Smooth muscle cell (in vitro differentiated cells): Measurements from ENCODE around the gene XXYLT1. TPM values are rescaled to one million over a fixed set of nuclear protein-coding genes. Genes with fewer than 3 reads are reported as not detected.

Experiments
- DNase-seq: peaks from one replicate; lab custom pipeline; 2025; ENCODE audit not compliant: unreplicated experiment; lab: John Stamatoyannopoulos, UW
- H2AFZ ChIP-seq: fragments of 200-600 bp; sonication (generic); 2 replicates; pipeline ENCODE4 v1.6.0; 2016; ENCODE audit warnings: antibody characterized with exemption, low read depth, mild to moderate bottlenecking
- H3F3A ChIP-seq: fragments of 200-600 bp; sonication (generic); 2 replicates; pipeline ENCODE4 v1.6.0; 2017; ENCODE audit warnings: antibody characterized with exemption, low read depth
- H3K27ac ChIP-seq: fragments of 200-600 bp; sonication (generic); 2 replicates; pipeline ENCODE4 v1.5.1; 2016; ENCODE audit warnings: low read depth, mild to moderate bottlenecking
- H3K27me3 ChIP-seq: fragments of 200-600 bp; sonication (generic); 2 replicates; pipeline ENCODE4 v1.6.1; 2016; ENCODE audit warnings: low read depth, mild to moderate bottlenecking
- H3K36me3 ChIP-seq: fragments of 200-600 bp; sonication (generic); 2 replicates; pipeline ENCODE4 v1.5.1; 2016; ENCODE audit warnings: low read depth
- H3K4me1 ChIP-seq: fragments of 200-600 bp; sonication (generic); 2 replicates; pipeline ENCODE4 v1.5.1; 2016; ENCODE audit warnings: low read depth
- H3K4me2 ChIP-seq: fragments of 200-600 bp; sonication (generic); 2 replicates; pipeline ENCODE4 v1.6.0; 2016; ENCODE audit warnings: mild to moderate bottlenecking
- H3K4me3 ChIP-seq: fragments of 200-600 bp; sonication (generic); 2 replicates; pipeline ENCODE4 v1.5.1; 2016; ENCODE audit warnings: mild to moderate bottlenecking
- H3K79me2 ChIP-seq: fragments of 200-600 bp; sonication (generic); 2 replicates; pipeline ENCODE4 v1.6.0; 2016; ENCODE audit warnings: low read depth, mild to moderate bottlenecking
- H3K9ac ChIP-seq: fragments of 200-600 bp; sonication (generic); 2 replicates; pipeline ENCODE4 v1.6.0; 2016; ENCODE audit warnings: low read depth
- H3K9me3 ChIP-seq: fragments of 200-600 bp; sonication (generic); replicated peaks from 2 replicates; pipeline ENCODE4 v1.5.1; 2016; ENCODE audit warnings: low read depth
- H4K20me1 ChIP-seq: fragments of 200-600 bp; sonication (generic); 2 replicates; pipeline ENCODE4 v1.6.0; 2016; ENCODE audit warnings: low read depth
- CTCF ChIP-seq: fragments of 200-600 bp; sonication (generic); IDR thresholded peaks from 2 replicates; pipeline ENCODE4 v1.5.1; 2017; ENCODE audit warnings: borderline replicate concordance, mild to moderate bottlenecking, antibody characterized with exemption; ENCODE audit not compliant: insufficient read depth, poor library complexity, severe bottlenecking
- WGBS: methylation state at CpG from one replicate; pipeline ENCODE4 v1.1.7; 2016; ENCODE audit warnings: low lambda C conversion rate; 5-methylcytosine and 5-hydroxymethylcytosine counted together
- polyA plus RNA-seq: library from polyadenylated mRNA; unstranded; fragments of >200 nt; fragmentation: Nextera tagmentation; extraction: Ambion mirVana; gene quantifications from 2 replicates; pipeline ENCODE4 v1.2.1, GENCODE V29; 2016
- total RNA-seq: library from RNA; depleted of rRNA; stranded (reverse); fragments of >200 nt; gene quantifications from 2 replicates; pipeline ENCODE4 v1.2.3, GENCODE V29; 2014

Gene XXYLT1
- total and polyA plus RNA-seq, 2 experiments from 2014 or later, result 22.2 to 35.4 TPM

GRCh38 chr3:195176776-195177175 is 94.2 kb downstream of the XXYLT1 start:
- Histone ChIP-seq H3K9me3 (no peaks in the 10 kb centered on the region), H3K9ac (no peak overlapping the region), H3K36me3 (no peaks in the 10 kb centered on the region), H3F3A (peaks cover 8% of the 10 kb centered on the region), H4K20me1 (no peaks in the 10 kb centered on the region), H3K4me3 (no peak overlapping the region), H2AFZ (no peak overlapping the region), H3K4me2 (no peak overlapping the region), H3K27me3 (no peaks in the 10 kb centered on the region), H3K27ac (no peak overlapping the region), H3K4me1 (peaks cover 24% of the 10 kb centered on the region), H3K79me2 (no peaks in the 10 kb centered on the region)
- DNase-seq, result no peak
- no peak for TF ChIP-seq CTCF
- WGBS, result over 99% methylated on average over 12 of the region's 12 CpGs

GRCh38 chr3:195175476-195176337 is 95.3 kb downstream of the XXYLT1 start:
- H3K27me3 ChIP-seq, result no peaks in the 10 kb centered on the region
- no peak overlapping the region for H2AFZ ChIP-seq
- peaks cover 29% of the 10 kb centered on the region for H3K4me1 ChIP-seq
- TF ChIP-seq CTCF, result no peak
- WGBS, result 87% methylated on average over 13 of the region's 13 CpGs
- no peak overlapping the region for H3K4me3 ChIP-seq
- H3K36me3 ChIP-seq, result no peaks in the 10 kb centered on the region
- H3K4me2 ChIP-seq, result no peak overlapping the region
- no peaks in the 10 kb centered on the region for H4K20me1 ChIP-seq
- no peaks in the 10 kb centered on the region for H3K79me2 ChIP-seq
- H3F3A ChIP-seq, result no peaks in the 10 kb centered on the region
- DNase-seq, result no peak
- H3K9me3 ChIP-seq, result no peaks in the 10 kb centered on the region
- no peak overlapping the region for H3K27ac ChIP-seq
- H3K9ac ChIP-seq, result no peak overlapping the region

- Histone ChIP-seq H2AFZ (no peak overlapping the region), H3K4me1 (peaks cover 29% of the 10 kb centered on the region), H3K9ac (no peak overlapping the region), H3K27me3 (no peaks in the 10 kb centered on the region), H3F3A (no peaks in the 10 kb centered on the region), H3K27ac (no peak overlapping the region), H3K4me2 (no peak overlapping the region), H3K36me3 (no peaks in the 10 kb centered on the region), H3K79me2 (no peaks in the 10 kb centered on the region), H3K9me3 (no peaks in the 10 kb centered on the region), H4K20me1 (no peaks in the 10 kb centered on the region), H3K4me3 (no peak overlapping the region)
- TF ChIP-seq CTCF, result no peak
- 97% methylated on average over 11 of the region's 11 CpGs for WGBS
- no peak for DNase-seq
These were observed 95.9 kb downstream of the XXYLT1 start for GRCh38 chr3:195175076-195175475.

- WGBS, result 81% methylated on average over 9 of the region's 9 CpGs
- Histone ChIP-seq H3K9me3 (no peaks in the 10 kb centered on the region), H2AFZ (no peak overlapping the region), H3F3A (no peaks in the 10 kb centered on the region), H3K79me2 (no peaks in the 10 kb centered on the region), H3K27ac (no peak overlapping the region), H3K4me1 (peaks cover 29% of the 10 kb centered on the region), H3K4me2 (no peak overlapping the region), H3K27me3 (no peaks in the 10 kb centered on the region), H3K36me3 (no peaks in the 10 kb centered on the region), H3K9ac (no peak overlapping the region), H3K4me3 (no peak overlapping the region), H4K20me1 (no peaks in the 10 kb centered on the region)
- TF ChIP-seq CTCF, result no peak
- DNase-seq, result no peak
These were observed 97.3 kb downstream of the XXYLT1 start for GRCh38 chr3:195173657-195174056.
